Measurements from ENCODE around the gene COPG1. TPM values are rescaled to one million over a fixed set of nuclear protein-coding genes. Genes with fewer than 3 reads are reported as not detected.
"Not testable (repeated sequence)": the region's sequence is repeated elsewhere in the genome, so short reads cannot be mapped to it uniquely, and the experiment has no call there.

Gene COPG1
- total RNA-seq, 1 donor from 2014 or later: 169 TPM

DNA sequence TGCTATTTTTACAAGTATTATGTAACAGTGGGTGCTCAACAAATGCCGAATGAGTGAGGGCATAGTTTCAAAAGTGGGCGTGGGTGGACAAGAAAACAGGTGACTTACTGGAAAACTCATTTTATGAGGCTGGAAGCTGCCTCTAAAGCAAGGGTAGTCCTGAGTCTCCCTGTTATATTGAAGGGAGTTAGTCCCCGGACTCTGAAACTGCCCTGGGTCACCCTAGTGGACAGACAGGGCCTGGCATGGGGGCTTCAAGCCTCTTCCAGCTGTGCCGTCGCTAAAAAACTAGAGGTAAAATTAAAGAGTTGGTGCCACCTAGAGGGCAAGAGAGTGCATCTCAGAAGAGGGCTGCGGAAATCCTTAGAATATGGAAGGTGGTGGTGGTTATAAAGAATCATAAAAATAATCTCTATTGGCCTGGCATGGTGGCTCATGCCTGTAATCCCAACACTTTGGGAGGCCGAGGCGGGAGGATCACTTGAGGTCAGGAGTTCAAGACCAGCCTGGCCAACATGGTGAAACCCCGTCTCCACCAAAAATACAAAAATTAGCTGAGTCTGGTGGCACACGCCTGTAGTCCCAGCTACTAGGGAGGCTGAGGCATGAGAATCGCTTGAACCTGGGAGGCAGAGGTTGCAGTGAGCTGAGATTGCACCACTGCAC is 3.6 kb upstream of the COPG1 start:
- H3K4me3 Mint-ChIP-seq: peak overlapping the region; percentile 62
- not testable (repeated sequence) for H3K27me3 Mint-ChIP-seq, H3K36me3 Mint-ChIP-seq, H3K9me3 Mint-ChIP-seq
- peak; percentile 80 for DNase-seq (ENCODE audit: extremely low spot score, unreplicated experiment)
- TF ChIP-seq, protein P1, sequence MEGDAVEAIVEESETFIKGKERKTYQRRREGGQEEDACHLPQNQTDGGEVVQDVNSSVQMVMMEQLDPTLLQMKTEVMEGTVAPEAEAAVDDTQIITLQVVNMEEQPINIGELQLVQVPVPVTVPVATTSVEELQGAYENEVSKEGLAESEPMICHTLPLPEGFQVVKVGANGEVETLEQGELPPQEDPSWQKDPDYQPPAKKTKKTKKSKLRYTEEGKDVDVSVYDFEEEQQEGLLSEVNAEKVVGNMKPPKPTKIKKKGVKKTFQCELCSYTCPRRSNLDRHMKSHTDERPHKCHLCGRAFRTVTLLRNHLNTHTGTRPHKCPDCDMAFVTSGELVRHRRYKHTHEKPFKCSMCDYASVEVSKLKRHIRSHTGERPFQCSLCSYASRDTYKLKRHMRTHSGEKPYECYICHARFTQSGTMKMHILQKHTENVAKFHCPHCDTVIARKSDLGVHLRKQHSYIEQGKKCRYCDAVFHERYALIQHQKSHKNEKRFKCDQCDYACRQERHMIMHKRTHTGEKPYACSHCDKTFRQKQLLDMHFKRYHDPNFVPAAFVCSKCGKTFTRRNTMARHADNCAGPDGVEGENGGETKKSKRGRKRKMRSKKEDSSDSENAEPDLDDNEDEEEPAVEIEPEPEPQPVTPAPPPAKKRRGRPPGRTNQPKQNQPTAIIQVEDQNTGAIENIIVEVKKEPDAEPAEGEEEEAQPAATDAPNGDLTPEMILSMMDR (conservative IDR thresholded peaks at IDR 0.05): peak; percentile 99
- H3K27ac Mint-ChIP-seq: peak overlapping the region; percentile 71
- peaks cover 26% of the 10 kb centered on the region for H3K4me1 Mint-ChIP-seq (ENCODE audit: unreplicated experiment)

GRCh38 chr3:129246636-129247035 is 2.8 kb upstream of the COPG1 start:
- Mint-ChIP-seq H3K4me3 (peak overlapping the region; percentile 57), H3K36me3 (peaks cover 6% of the 10 kb centered on the region), H3K4me1 (ENCODE audit: unreplicated experiment) (peaks cover 26% of the 10 kb centered on the region), H3K9me3 (no peaks in the 10 kb centered on the region), H3K27me3 (no peaks in the 10 kb centered on the region), H3K27ac (no peak overlapping the region)
- TF ChIP-seq, protein P1 (conservative IDR thresholded peaks at IDR 0.05): no peak
- DNase-seq (ENCODE audit: extremely low spot score, unreplicated experiment): no peak

DNA sequence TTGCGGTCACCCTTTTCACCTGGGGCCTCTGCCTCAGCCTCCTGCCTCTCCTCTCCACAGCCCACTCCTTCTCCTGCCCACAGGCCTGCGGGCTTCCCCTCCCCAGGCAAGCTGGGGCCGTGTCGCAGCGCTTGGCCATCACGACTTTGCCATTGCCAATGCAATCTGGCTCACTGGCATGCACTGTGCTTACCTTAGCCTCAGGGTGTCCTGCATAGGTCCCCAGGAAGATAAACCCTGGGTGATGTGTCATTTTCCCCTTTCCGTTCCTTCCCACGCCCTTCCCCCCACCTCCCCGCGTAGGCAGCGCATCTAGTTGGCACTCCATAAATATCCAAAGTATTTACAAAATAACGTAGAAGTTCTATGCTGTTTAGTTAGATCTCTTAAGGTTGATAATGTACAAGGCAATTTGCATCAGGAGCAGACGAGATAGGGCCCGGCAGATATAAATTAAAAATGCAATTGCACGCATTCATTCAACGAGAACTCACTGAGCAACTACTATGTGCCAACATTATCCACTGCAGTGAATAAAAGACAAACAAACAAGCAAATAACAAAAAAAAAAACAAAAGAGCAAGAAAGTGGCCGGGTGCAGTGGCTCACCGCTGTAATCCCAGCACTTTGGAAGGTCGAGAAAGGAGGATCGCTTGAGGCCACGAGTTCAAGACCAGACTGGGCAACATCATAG is 973 bp upstream of the COPG1 start:
- H3K36me3 Mint-ChIP-seq: peaks cover 10% of the 10 kb centered on the region
- no peak for DNase-seq (ENCODE audit: extremely low spot score, unreplicated experiment)
- peaks cover 26% of the 10 kb centered on the region for H3K4me1 Mint-ChIP-seq (ENCODE audit: unreplicated experiment)
- H3K9me3 Mint-ChIP-seq: no peaks in the 10 kb centered on the region
- peak overlapping the region; percentile 94 for H3K4me3 Mint-ChIP-seq
- H3K27me3 Mint-ChIP-seq: no peaks in the 10 kb centered on the region
- peak overlapping the region; percentile 95 for H3K27ac Mint-ChIP-seq
- TF ChIP-seq, protein P1 (conservative IDR thresholded peaks at IDR 0.05): no peak

DNA sequence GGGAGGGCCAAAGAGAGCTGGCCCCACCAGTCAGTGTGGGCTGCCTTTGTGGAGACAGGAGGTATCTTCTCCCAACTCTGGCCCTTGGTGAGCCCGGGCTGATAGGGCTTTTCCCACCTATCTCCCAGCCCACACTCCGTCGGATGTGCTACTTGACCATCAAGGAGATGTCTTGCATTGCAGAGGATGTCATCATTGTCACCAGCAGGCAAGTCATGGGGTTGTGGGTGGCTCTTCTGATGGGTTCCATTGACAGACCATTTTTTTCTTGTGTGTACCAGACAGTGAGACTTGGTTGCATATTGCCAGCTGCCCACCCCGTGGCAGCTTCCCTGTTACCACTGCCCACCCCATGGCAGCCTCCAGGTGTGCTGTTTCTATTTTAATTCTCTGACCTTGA is 3.3 kb downstream of the COPG1 start:
- no peak overlapping the region for H3K27ac Mint-ChIP-seq
- peaks cover 11% of the 10 kb centered on the region for H3K36me3 Mint-ChIP-seq

DNA sequence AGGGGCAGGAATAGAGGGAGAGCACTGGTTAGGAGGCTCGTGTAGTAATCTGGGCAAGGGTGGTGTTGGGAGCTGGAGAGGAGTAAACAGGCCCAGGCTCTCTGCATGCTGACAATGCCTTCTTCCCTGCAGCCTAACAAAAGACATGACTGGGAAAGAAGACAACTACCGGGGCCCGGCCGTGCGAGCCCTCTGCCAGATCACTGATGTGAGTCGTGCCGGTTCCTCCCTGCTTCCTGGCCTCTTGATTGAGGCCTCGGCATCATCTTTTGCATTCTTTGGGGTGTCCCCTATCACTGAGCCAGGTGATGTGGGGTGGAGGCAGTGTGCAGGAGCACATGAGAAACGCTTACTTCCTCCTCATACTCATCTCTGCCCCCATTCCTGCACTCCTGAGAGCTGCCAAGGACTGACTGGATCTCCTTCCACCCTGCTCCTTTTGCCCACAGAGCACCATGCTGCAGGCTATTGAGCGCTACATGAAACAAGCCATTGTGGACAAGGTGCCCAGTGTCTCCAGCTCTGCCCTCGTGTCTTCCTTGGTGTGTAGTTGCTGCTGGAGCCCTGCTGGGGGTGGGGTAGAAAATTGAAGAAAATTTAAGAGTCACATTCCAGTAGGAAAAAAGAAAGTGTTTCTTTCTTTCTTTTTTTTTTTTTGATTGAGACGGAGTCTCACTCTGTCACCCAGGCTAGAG is 5.3 kb downstream of the COPG1 start:
- Mint-ChIP-seq H3K9me3 (no peaks in the 10 kb centered on the region), H3K4me3 (no peak overlapping the region), H3K36me3 (peaks cover 11% of the 10 kb centered on the region), H3K27ac (no peak overlapping the region), H3K4me1 (ENCODE audit: unreplicated experiment) (peaks cover 8% of the 10 kb centered on the region), H3K27me3 (no peaks in the 10 kb centered on the region)
- TF ChIP-seq, protein P1 (conservative IDR thresholded peaks at IDR 0.05): no peak
- DNase-seq (ENCODE audit: extremely low spot score, unreplicated experiment): no peak

More for the DNA sequence above, 3.3 kb downstream of the COPG1 start:
- H3K4me1 Mint-ChIP-seq (ENCODE audit: unreplicated experiment): peaks cover 17% of the 10 kb centered on the region
- H3K4me3 Mint-ChIP-seq: no peak overlapping the region
- H3K9me3 Mint-ChIP-seq: no peaks in the 10 kb centered on the region
- H3K27me3 Mint-ChIP-seq: no peaks in the 10 kb centered on the region
- DNase-seq (ENCODE audit: extremely low spot score, unreplicated experiment): no peak
- TF ChIP-seq, protein P1 (conservative IDR thresholded peaks at IDR 0.05): no peak
